Gastrocnemius medialis (tissue), 4 donors: ENCODE results near the gene ZXDC. TPM values are rescaled to one million over a fixed set of nuclear protein-coding genes. Genes with fewer than 3 reads are reported as not detected.
A peak's percentile ranks its signal among the peaks of the same experiment; 100 is the strongest.

Experiments used
- ATAC-seq, 2 donors: fragments of 150-250 bp; one replicate each; pipeline ENCODE4 v1.9.1; 2016
- DNase-seq, 2 donors: peaks; one replicate each; pipeline ENCODE4 v3.0.0-alpha.2; 2019
- H3K27ac ChIP-seq, 4 donors: fragments of 200-600 bp; sonication (generic); 1 replicate in 1 of 4; 2 replicates in 3 of 4; pipeline ENCODE4 v1.5.1; 2016 to 2018; ENCODE audit warnings: mild to moderate bottlenecking in 2 of 4, moderate library complexity in 1 of 4
- H3K27me3 ChIP-seq, 3 donors: fragments of 200-600 bp; sonication (generic) in 2 of 3; 1 replicate in 1 of 3; 2 replicates in 2 of 3; pipeline versions ENCODE4 v1.5.1 to v1.6.0; 2016 to 2019; ENCODE audit warnings: mild to moderate bottlenecking in 1 of 3, moderate library complexity in 1 of 3
- H3K36me3 ChIP-seq, 2 donors: fragments of 200-600 bp; sonication (generic) in 1 of 2; one replicate each; pipeline ENCODE4 v1.5.1; 2017 to 2018
- H3K4me1 ChIP-seq, 2 donors: fragments of 200-600 bp; sonication (generic) in 1 of 2; one replicate each; pipeline ENCODE4 v1.5.1; 2016 to 2017; ENCODE audit warnings: mild to moderate bottlenecking in 2 of 2
- H3K4me3 ChIP-seq, 4 donors: fragments of 200-600 bp; sonication (generic) in 3 of 4; 1 replicate in 1 of 4; 2 replicates in 3 of 4; pipeline ENCODE4 v1.5.1; 2016 to 2019; ENCODE audit warnings: mild to moderate bottlenecking in 2 of 4
- H3K9me3 ChIP-seq, 3 donors: fragments of 200-600 bp; sonication (generic) in 2 of 3; 1 replicate in 1 of 3; 2 replicates in 2 of 3; pipeline ENCODE4 v1.5.1; 2016 to 2019
- POLR2A ChIP-seq, 2 donors: fragments of 450-650 bp; IDR thresholded peaks; one replicate each; pipeline ENCODE4 v1.6.1; 2017; ENCODE audit warnings: antibody characterized with exemption in 2 of 2, mild to moderate bottlenecking in 2 of 2, moderate library complexity in 2 of 2
- in situ Hi-C, 4 donors: fragments of 200-750 bp; cut with MboI; loops; one replicate each; pipeline versions ENCODE4 v1.15.0 to v1.8.0; 2017; ENCODE audit warnings: low sequenced_read_pairs in 4 of 4
- intact Hi-C: fragments of 100-400 bp; cut with DNase I; formaldehyde crosslinking; loops from one replicate; pipeline ENCODE4 v1.15.1; 2023; ENCODE audit warnings: low total_unique reads
- total RNA-seq, 4 donors: library from RNA; depleted of rRNA; stranded (reverse); fragments of >200 nt; gene quantifications; one replicate each; pipeline versions ENCODE4 v1.1.0 to v1.2.3, GENCODE V29; 2016
- TF ChIP-seq, protein P1 (sequence below), 5 experiments: fragments of 450-650 bp in 3 of 5; fragments of 200-600 bp in 2 of 5; sonication (generic) in 2 of 5; IDR thresholded peaks in 4 of 5; conservative IDR thresholded peaks in 1 of 5; 1 replicate in 4 of 5; 2 replicates in 1 of 5; pipeline ENCODE4 v1.5.1; 2016 to 2019; ENCODE audit warnings: antibody characterized with exemption in 5 of 5, mild to moderate bottlenecking in 3 of 5, moderate library complexity in 3 of 5

The ZXDC gene
- total RNA-seq, 4 donors from 2014 or later: 40.9 to 54.2 (median 45.4) TPM

GRCh38 chr3:126484148-126484547, 8.5 kb upstream of the ZXDC start:
- Histone ChIP-seq H3K4me1 (peaks cover 23 to 43% of the 10 kb centered on the region in 2 donors), H3K36me3 (no peaks in the 10 kb centered on the region), H3K27me3 (no peaks in the 10 kb centered on the region), H3K4me3 (no peak overlapping the region), H3K27ac (peak overlapping the region; percentile 12 to 65 (median 54)), H3K9me3 (no peaks in the 10 kb centered on the region)
- intact Hi-C loops: no loop called here
- in situ Hi-C loops: no loop called here
- no peak for TF ChIP-seq POLR2A (IDR thresholded peaks at IDR 0.05)
- TF ChIP-seq, protein P1, sequence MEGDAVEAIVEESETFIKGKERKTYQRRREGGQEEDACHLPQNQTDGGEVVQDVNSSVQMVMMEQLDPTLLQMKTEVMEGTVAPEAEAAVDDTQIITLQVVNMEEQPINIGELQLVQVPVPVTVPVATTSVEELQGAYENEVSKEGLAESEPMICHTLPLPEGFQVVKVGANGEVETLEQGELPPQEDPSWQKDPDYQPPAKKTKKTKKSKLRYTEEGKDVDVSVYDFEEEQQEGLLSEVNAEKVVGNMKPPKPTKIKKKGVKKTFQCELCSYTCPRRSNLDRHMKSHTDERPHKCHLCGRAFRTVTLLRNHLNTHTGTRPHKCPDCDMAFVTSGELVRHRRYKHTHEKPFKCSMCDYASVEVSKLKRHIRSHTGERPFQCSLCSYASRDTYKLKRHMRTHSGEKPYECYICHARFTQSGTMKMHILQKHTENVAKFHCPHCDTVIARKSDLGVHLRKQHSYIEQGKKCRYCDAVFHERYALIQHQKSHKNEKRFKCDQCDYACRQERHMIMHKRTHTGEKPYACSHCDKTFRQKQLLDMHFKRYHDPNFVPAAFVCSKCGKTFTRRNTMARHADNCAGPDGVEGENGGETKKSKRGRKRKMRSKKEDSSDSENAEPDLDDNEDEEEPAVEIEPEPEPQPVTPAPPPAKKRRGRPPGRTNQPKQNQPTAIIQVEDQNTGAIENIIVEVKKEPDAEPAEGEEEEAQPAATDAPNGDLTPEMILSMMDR (IDR thresholded peaks at IDR 0.05 in 4 of 5, conservative IDR thresholded peaks at IDR 0.05 in 1 of 5): no peak
- ATAC-seq: peak; percentile 88 to 89
- DNase-seq: peak; percentile 68 to 69

GRCh38 chr3:126483321-126483761, 7.7 kb upstream of the ZXDC start:
- peaks cover 23 to 43% of the 10 kb centered on the region in 2 donors for H3K4me1 ChIP-seq
- H3K36me3 ChIP-seq: no peaks in the 10 kb centered on the region
- intact Hi-C loops (no loop called here), in situ Hi-C loops (no loop called here)
- no peak for DNase-seq
- no peaks in the 10 kb centered on the region for H3K27me3 ChIP-seq
- TF ChIP-seq, protein P1 (IDR thresholded peaks at IDR 0.05 in 4 of 5, conservative IDR thresholded peaks at IDR 0.05 in 1 of 5): no peak
- TF ChIP-seq POLR2A (IDR thresholded peaks at IDR 0.05): no peak
- ATAC-seq: no peak
- no peak overlapping the region for H3K27ac ChIP-seq
- no peaks in the 10 kb centered on the region for H3K9me3 ChIP-seq
- H3K4me3 ChIP-seq: no peak overlapping the region

DNA sequence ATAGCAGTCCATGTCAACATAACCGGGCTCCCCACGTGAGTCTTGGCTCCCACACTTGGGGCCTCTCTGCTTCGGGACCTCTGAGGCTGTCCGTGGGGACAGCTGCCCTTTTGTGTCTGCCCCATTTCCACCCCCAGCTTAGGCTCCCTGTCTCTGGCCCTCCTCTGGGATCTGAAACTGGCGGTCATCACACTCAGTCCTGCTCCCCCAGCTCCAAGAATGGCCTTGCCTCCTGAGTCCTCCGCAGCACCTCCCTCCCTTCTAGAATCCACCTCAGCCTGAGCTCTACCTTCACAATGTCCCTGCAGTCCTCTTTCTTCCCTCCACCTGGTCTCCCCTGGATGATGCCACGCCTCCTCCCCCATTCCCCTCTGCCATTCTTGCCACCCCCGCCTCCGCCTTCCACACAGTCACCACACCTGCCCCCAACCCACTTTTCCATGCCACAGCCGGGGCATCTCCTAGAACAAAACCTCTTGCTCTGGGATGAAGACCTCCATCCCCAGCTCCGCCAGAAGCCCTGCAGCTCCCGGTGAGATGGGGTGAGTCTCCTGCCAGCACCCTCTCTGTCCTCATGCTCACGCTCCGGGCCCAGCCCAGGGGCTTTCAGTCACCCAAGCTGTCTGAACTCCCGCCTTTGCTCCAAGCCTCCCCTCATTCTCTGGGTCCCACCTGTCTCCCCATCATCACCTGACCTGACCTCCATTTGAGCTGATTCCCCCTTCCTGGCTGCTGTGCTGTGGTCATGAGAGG, 7.0 kb upstream of the ZXDC start:
- no peak overlapping the region for H3K4me3 ChIP-seq
- no peaks in the 10 kb centered on the region for H3K27me3 ChIP-seq
- DNase-seq (no peak), ATAC-seq (no peak)
- intact Hi-C loops (no loop called here), in situ Hi-C loops (no loop called here)
- H3K4me1 ChIP-seq: peaks cover 23 to 43% of the 10 kb centered on the region in 2 donors
- no peak for TF ChIP-seq POLR2A (IDR thresholded peaks at IDR 0.05)
- TF ChIP-seq, protein P1 (IDR thresholded peaks at IDR 0.05 in 4 of 5, conservative IDR thresholded peaks at IDR 0.05 in 1 of 5): no peak
- H3K9me3 ChIP-seq: no peaks in the 10 kb centered on the region
- no peak overlapping the region for H3K27ac ChIP-seq
- H3K36me3 ChIP-seq: no peaks in the 10 kb centered on the region

- DNase-seq (no peak), ATAC-seq (no peak)
- H3K27me3 ChIP-seq: no peaks in the 10 kb centered on the region
- no peak overlapping the region for H3K27ac ChIP-seq
- in situ Hi-C loops (no loop called here), intact Hi-C loops (no loop called here)
- H3K9me3 ChIP-seq: no peaks in the 10 kb centered on the region
- H3K36me3 ChIP-seq: no peaks in the 10 kb centered on the region
- peaks cover 16 to 37% of the 10 kb centered on the region in 2 donors for H3K4me1 ChIP-seq
- no peak overlapping the region for H3K4me3 ChIP-seq
- no peak for TF ChIP-seq POLR2A (IDR thresholded peaks at IDR 0.05)
- TF ChIP-seq, protein P1 (IDR thresholded peaks at IDR 0.05 in 4 of 5, conservative IDR thresholded peaks at IDR 0.05 in 1 of 5): no peak
These were observed 6.3 kb upstream of the ZXDC start for GRCh38 chr3:126481808-126482502.
